Astrocyte of the cerebellum (primary cell): ENCODE results near the gene XPR1.

ENCODE experiments used
- DNase-seq: peaks from one replicate; pipeline ENCODE4 v3.0.0-alpha.2; 2011; ENCODE audit warnings: low read depth
- H3K4me3 ChIP-seq: 2 replicates; pipeline ENCODE4 v1.5.1; 2011; ENCODE audit warnings: mild to moderate bottlenecking, low read depth, low read length, moderate library complexity
- CTCF ChIP-seq: IDR thresholded peaks from 2 replicates; pipeline ENCODE4 v1.5.1; 2012; ENCODE audit warnings: low read length, low read depth, moderate library complexity, mild to moderate bottlenecking; ENCODE audit errors: missing control alignments
- in situ Hi-C: cut with HindIII; loops from 2 replicates; pipeline ENCODE4 v1.10.0; 2017; ENCODE audit warnings: low sequenced_read_pairs

Gene XPR1

GRCh38 chr1:180593382-180593781, 38.4 kb upstream of the XPR1 start:
- in situ Hi-C loops, result no loop called here
- no peak for TF ChIP-seq CTCF
- DNase-seq, result no peak
- no peak overlapping the region for H3K4me3 ChIP-seq

- DNase-seq, result no peak
- in situ Hi-C loops, result no loop called here
- no peak for TF ChIP-seq CTCF
Measured at GRCh38 chr1:180594723-180595122, 37.1 kb upstream of the XPR1 start.

GRCh38 chr1:180595966-180596365, 35.9 kb upstream of the XPR1 start:
- no peak overlapping the region for H3K4me3 ChIP-seq
- TF ChIP-seq CTCF, result no peak
- in situ Hi-C loops, result no loop called here
- DNase-seq, result no peak

More at GRCh38 chr1:180594723-180595122, 37.1 kb upstream of the XPR1 start:
- no peak overlapping the region for H3K4me3 ChIP-seq

GRCh38 chr1:180597520-180597919, 34.3 kb upstream of the XPR1 start:
- in situ Hi-C loops, result no loop called here
- no peak overlapping the region for H3K4me3 ChIP-seq
- DNase-seq, result no peak
- no peak for TF ChIP-seq CTCF

GRCh38 chr1:180598333-180598974, 33.4 kb upstream of the XPR1 start:
- DNase-seq, result no peak
- no peak for TF ChIP-seq CTCF
- in situ Hi-C loops, result no loop called here
- no peak overlapping the region for H3K4me3 ChIP-seq

- in situ Hi-C loops, result no loop called here
- no peak for DNase-seq
- no peak for TF ChIP-seq CTCF
- H3K4me3 ChIP-seq, result no peak overlapping the region
Measured at GRCh38 chr1:180600343-180600742, 31.5 kb upstream of the XPR1 start.
